A673 (cell line): ENCODE measurements around the gene BCLAF3.

ENCODE experiments used
- CTCF ChIP-seq: fragments of 300-800, 200-600 bp; sonication (generic); conservative IDR thresholded peaks from 2 replicates; pipeline ENCODE4 v1.5.1; 2017; ENCODE audit warnings: low read depth, mild to moderate bottlenecking, antibody characterized with exemption, low read length, moderate library complexity, mixed read lengths
- EZH2 ChIP-seq: fragments of 200-600 bp; sonication (generic); IDR thresholded peaks from 2 replicates; pipeline ENCODE4 v1.6.1; 2017; ENCODE audit warnings: borderline replicate concordance, low read depth, mild to moderate bottlenecking, mixed read lengths, antibody characterized with exemption, low read length; ENCODE audit not compliant: poor library complexity, severe bottlenecking

DNA sequence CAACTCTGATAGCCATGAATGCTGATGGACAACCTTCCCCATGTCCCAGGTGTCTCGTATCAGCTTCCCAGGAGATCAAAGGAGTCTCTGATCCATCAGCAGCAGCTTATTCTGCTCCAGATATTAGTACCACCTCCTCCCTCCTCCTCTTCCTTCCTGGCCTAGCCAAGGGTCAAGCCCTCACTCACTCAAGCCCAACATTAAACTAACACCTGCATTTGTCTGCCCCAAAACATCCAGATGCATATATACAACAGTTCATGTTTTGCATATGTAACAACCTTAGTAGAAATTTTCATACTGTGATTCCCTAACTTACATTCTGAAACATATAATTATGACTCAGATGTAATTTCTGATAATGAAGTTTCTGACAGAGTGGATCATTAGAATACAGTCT, 29.9 kb downstream of the BCLAF3 start:
- TF ChIP-seq CTCF, result no peak
- TF ChIP-seq EZH2, result no peak
